Caco-2 (cell line): ENCODE data around the gene NFATC1. TPM values are rescaled to one million over a fixed set of nuclear protein-coding genes. Genes with fewer than 3 reads are reported as not detected.

Source experiments
- BruUV-seq: library from RNA; stranded (reverse); fragments of 400-500 nt; replicated peaks from 2 replicates; lab custom pipeline; 2021; lab: Mats Ljungman, UMichigan
- CTCF ChIA-PET: fragments of 300-600 bp; sonication (Branson Sonifier 250); formaldehyde crosslinking; loops from one replicate; lab custom pipeline; 2022; ENCODE audit warnings: antibody characterized with exemption; lab: Charles Lee
- POLR2A ChIA-PET: fragments of 300-600 bp; sonication (Branson Sonifier 250); formaldehyde crosslinking; loops from one replicate; lab custom pipeline; 2022; ENCODE audit warnings: antibody characterized with exemption; lab: Charles Lee
- DNase-seq, 2 experiments: peaks; one replicate each; pipeline versions ENCODE4 v3.0.0 to v3.0.0-alpha.2; 2020 to 2022
- H3K27me3 ChIP-seq: replicated peaks from 2 replicates; pipeline ENCODE4 v1.6.0; 2011; ENCODE audit warnings: low read length; ENCODE audit not compliant: control insufficient read depth, insufficient read depth
- H3K36me3 ChIP-seq: 2 replicates; pipeline ENCODE4 v1.5.1; 2011; ENCODE audit warnings: low read length; ENCODE audit not compliant: control insufficient read depth, insufficient read depth
- H3K4me1 ChIP-seq: fragments of 250-450 bp; sonication (Bioruptor Pico); 2 replicates; pipeline ENCODE4 v1.5.1; 2020; ENCODE audit warnings: mild to moderate bottlenecking
- H3K4me3 ChIP-seq: 2 replicates; pipeline ENCODE4 v1.5.1; 2011; ENCODE audit warnings: low read depth, mild to moderate bottlenecking, control low read depth, low read length
- H3K9me3 ChIP-seq: fragments of 250-450 bp; sonication (Bioruptor Pico); 2 replicates; pipeline ENCODE4 v1.5.1; 2020; ENCODE audit warnings: mild to moderate bottlenecking, moderate library complexity
- H3K27ac Mint-ChIP-seq: one replicate; pipeline ENCODE4 v1.8.0; 2022; ENCODE audit warnings: mixed read lengths; ENCODE audit not compliant: unreplicated experiment
- H3K27me3 Mint-ChIP-seq: one replicate; pipeline ENCODE4 v1.8.0; 2022; ENCODE audit warnings: mixed read lengths; ENCODE audit not compliant: insufficient read depth, unreplicated experiment
- H3K36me3 Mint-ChIP-seq: one replicate; pipeline ENCODE4 v1.8.0; 2022; ENCODE audit warnings: mild to moderate bottlenecking, mixed read lengths; ENCODE audit not compliant: insufficient read depth, unreplicated experiment
- H3K4me1 Mint-ChIP-seq: one replicate; pipeline ENCODE4 v1.8.0; 2022; ENCODE audit warnings: low read depth, mixed read lengths; ENCODE audit not compliant: unreplicated experiment
- H3K4me3 Mint-ChIP-seq: one replicate; pipeline ENCODE4 v1.8.0; 2022; ENCODE audit warnings: mild to moderate bottlenecking, moderate library complexity, mixed read lengths; ENCODE audit not compliant: unreplicated experiment
- H3K9me3 Mint-ChIP-seq: one replicate; pipeline ENCODE4 v1.8.0; 2022; ENCODE audit warnings: mixed read lengths; ENCODE audit not compliant: unreplicated experiment
- CTCF ChIP-seq, 2 experiments: fragments of 200-600 bp in 1 of 2; IDR thresholded peaks; 1 replicate in 1 of 2; 2 replicates in 1 of 2; pipeline versions ENCODE4 v1.5.1 to v1.8.0; 2011 to 2022; ENCODE audit warnings: antibody characterized with exemption in 1 of 2, control low read depth in 1 of 2, inconsistent platforms in 1 of 2, low read depth in 1 of 2, low read length in 1 of 2, mild to moderate bottlenecking in 1 of 2, moderate library complexity in 1 of 2; ENCODE audit not compliant: insufficient read depth in 1 of 2, severe bottlenecking in 1 of 2, unreplicated experiment in 1 of 2
- intact Hi-C: fragments of 100-400 bp; cut with micrococcal nuclease; formaldehyde crosslinking; loops from one replicate; pipeline ENCODE4 v1.10.0; 2022; ENCODE audit not compliant: unreplicated experiment
- total RNA-seq: library from RNA; stranded (reverse); gene quantifications from 2 replicates; pipeline ENCODE4 v1.2.3, GENCODE V29; 2022

NFATC1 gene
- total RNA-seq, 1 experiment from 2014 or later, result 0.66 TPM

- H3K27ac Mint-ChIP-seq, result no peak overlapping the region
- no peak for TF ChIP-seq CTCF (IDR thresholded peaks at IDR 0.05; ENCODE audit: insufficient read depth in 1 of 2, low read depth in 1 of 2, low read length in 1 of 2, severe bottlenecking in 1 of 2, unreplicated experiment in 1 of 2)
These were observed 127.5 kb downstream of the NFATC1 start for GRCh38 chr18:79523206-79523735.

DNA sequence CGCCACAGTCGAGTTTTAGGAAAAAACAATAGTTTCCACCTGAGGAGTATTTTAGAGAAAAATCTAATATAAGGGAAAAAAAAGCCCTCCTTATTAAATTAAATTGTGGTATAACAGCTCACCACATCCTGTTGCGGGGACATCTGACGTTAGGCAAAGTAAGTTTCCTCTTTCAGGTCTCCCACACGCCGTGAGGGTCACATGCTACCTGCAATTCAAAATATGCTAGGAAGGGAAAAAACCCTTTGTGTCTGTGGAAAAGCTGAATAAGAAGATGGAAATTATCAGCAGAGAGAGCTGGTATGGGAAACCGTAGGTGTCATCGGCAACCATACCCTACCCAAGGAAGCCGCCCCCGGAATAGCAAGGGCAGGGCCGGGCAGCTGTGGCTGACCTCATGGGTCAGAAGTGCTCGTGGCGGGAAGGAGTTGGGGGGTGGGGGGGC, 128.0 kb downstream of the NFATC1 start:
- Mint-ChIP-seq H3K36me3 (no peaks in the 10 kb centered on the region), H3K27ac (no peak overlapping the region), H3K9me3 (no peaks in the 10 kb centered on the region), H3K4me3 (no peak overlapping the region), H3K4me1 (no peaks in the 10 kb centered on the region), H3K27me3 (no peaks in the 10 kb centered on the region)
- intact Hi-C loops, result no loop called here
- Histone ChIP-seq H3K4me3 (no peak overlapping the region), H3K9me3 (no peaks in the 10 kb centered on the region), H3K36me3 (no peaks in the 10 kb centered on the region), H3K4me1 (no peaks in the 10 kb centered on the region), H3K27me3 (no peaks in the 10 kb centered on the region)
- ChIA-PET POLR2A (no interaction called here), CTCF (no interaction called here)
- BruUV-seq, result no TSS peak
- TF ChIP-seq CTCF (IDR thresholded peaks at IDR 0.05; ENCODE audit: insufficient read depth in 1 of 2, low read depth in 1 of 2, low read length in 1 of 2, severe bottlenecking in 1 of 2, unreplicated experiment in 1 of 2), result no peak
- no peak for DNase-seq

More at GRCh38 chr18:79523206-79523735, 127.5 kb downstream of the NFATC1 start:
- Mint-ChIP-seq H3K4me1 (no peaks in the 10 kb centered on the region), H3K4me3 (no peak overlapping the region), H3K27me3 (no peaks in the 10 kb centered on the region), H3K36me3 (no peaks in the 10 kb centered on the region), H3K9me3 (no peaks in the 10 kb centered on the region)
- Histone ChIP-seq H3K27me3 (no peaks in the 10 kb centered on the region), H3K4me3 (no peak overlapping the region), H3K9me3 (no peaks in the 10 kb centered on the region), H3K36me3 (no peaks in the 10 kb centered on the region), H3K4me1 (no peaks in the 10 kb centered on the region)
- no TSS peak for BruUV-seq
- no peak for DNase-seq
- ChIA-PET POLR2A (no interaction called here), CTCF (no interaction called here)
- intact Hi-C loops, result no loop called here

GRCh38 chr18:79524181-79525078, 128.7 kb downstream of the NFATC1 start:
- Mint-ChIP-seq H3K9me3 (no peaks in the 10 kb centered on the region), H3K4me1 (no peaks in the 10 kb centered on the region), H3K27ac (no peak overlapping the region), H3K4me3 (no peak overlapping the region), H3K27me3 (no peaks in the 10 kb centered on the region), H3K36me3 (no peaks in the 10 kb centered on the region)
- intact Hi-C loops, result no loop called here
- DNase-seq, result no peak
- Histone ChIP-seq H3K9me3 (no peaks in the 10 kb centered on the region), H3K4me1 (no peaks in the 10 kb centered on the region), H3K36me3 (no peaks in the 10 kb centered on the region), H3K27me3 (no peaks in the 10 kb centered on the region), H3K4me3 (no peak overlapping the region)
- TF ChIP-seq CTCF (IDR thresholded peaks at IDR 0.05; ENCODE audit: insufficient read depth in 1 of 2, low read depth in 1 of 2, low read length in 1 of 2, severe bottlenecking in 1 of 2, unreplicated experiment in 1 of 2), result no peak
- ChIA-PET POLR2A (no interaction called here), CTCF (no interaction called here)
- BruUV-seq, result no TSS peak
